Urothelium cell line (cell line): ENCODE measurements around the gene PLCXD3.
"Not testable (repeated sequence)": the region's sequence is repeated elsewhere in the genome, so short reads cannot be mapped to it uniquely, and the experiment has no call there.

Experiments used
- DNase-seq: peaks from one replicate; pipeline ENCODE4 v3.0.0; 2011; ENCODE audit warnings: low spot score, mixed read lengths
- FAIRE-seq: peaks from 2 replicates; lab custom pipeline; 2011; peaks lifted over from hg19 to GRCh38; lab: Jason Lieb, UNC

The PLCXD3 gene

DNA sequence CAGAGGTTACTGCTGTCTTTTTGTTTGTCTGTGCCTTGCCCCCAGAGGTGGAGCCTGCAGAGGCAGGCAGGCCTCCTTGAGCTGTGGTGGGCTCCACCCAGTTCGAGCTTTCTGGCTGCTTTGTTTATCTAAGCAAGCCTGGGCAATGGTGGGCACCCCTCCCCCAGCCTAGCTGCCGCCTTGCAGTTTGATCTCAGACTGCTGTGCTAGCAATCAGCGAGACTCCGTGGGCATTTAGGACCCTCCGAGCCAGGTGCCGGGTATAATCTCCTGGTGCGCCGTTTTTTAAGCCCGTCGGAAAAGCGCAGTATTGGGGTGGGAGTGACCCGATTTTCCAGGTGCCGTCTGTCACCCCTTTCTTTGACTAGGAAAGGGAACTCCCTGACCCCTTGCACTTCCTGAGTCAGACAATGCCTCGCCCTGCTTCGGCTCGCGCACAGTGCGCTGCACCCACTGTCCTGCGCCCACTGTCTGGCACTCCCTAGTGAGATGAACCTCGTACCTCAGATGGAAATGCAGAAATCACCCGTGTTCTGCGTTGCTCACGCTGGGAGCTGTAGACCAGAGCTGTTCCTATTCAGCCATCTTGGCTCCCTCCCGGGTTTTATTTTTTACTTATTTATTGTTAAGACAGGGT, 16.8 kb downstream of the PLCXD3 start:
- DNase-seq, FAIRE-seq: not testable (repeated sequence)

DNA sequence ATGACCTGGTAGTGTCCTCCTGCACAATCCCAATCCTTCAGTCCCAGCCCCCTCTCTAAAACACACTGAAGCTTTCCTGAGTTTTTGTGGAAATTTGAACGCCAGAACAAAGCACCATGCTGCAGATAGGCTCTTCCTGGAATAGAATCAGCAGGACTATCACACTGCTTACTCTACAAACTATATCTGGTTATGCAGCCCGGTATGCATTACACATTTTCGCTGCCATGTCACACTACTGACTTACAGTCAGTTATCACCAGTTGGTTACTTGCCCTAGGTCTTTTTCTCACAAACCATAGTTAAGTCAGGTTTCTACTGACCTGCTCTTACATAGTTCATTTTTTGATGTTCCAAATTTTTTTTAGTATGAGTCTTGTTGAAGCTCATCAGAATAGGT, 24.9 kb downstream of the PLCXD3 start:
- FAIRE-seq (no peak), DNase-seq (no peak)

DNA sequence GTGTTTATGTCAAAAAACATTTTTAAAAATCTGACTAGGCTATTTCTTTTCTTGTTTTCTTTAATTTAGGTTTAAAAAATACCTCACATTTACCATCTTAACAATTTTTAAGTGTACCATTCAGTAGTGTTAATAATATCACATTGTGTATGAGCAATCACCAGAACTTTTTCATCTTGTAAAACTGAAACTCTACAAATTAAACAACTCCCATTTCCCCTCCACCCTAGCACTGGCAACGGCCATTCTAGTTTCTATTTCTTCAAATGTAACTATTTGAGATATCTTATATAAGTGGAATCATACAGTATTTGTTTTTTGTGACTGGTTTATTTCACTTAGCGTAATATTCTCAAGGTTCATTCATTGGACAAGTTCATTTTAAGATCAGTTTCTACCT, 27.7 kb downstream of the PLCXD3 start:
- DNase-seq (no peak), FAIRE-seq (no peak)

DNA sequence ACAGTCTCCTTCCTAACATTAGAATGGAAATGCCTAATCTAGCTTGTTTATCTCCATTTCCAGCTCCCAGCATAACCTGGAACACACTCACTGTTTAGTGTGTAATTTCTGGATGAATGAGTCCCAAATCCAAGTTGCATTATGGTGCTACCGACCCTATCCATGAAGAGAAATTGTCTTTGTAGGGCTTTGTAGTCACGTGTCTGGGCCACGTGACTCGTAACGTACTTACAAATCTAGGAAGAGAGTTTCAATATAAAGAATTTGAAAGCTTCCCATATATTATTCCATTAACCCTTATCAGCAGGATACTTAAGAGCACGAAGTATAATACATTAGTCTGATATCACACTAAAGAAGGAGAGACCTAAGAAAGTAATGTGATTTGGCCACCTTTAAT, 28.2 kb downstream of the PLCXD3 start:
- FAIRE-seq (no peak), DNase-seq (no peak)

DNA sequence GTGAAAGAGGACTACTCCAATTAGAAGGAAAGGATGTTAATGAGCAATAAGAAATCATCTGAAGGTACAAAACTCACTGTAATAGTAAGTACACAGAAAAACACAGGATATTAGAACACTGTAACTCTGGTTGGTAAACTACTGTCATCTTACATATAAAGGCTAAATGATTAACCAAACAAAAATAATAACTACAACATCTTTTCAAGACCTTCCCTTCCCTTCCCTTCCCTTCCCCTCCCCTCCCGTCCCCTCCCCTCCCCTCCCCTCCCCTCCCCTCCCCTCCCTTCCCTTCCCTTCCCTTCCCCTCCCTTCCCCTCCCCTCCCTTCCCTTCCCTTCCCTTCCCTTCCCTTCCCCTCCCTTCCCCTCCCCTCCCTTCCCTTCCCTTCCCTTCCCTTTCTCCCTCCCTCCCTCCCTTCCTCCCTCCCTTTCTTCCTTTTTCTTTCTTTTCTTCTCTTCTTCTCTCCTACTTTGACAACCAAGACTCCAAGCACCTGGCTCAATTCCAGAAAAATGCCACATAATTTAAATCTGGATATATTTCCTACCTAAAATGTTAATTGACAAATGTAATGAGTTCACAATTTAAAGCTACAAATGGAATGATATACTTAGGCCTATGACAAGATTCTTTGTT, 38.7 kb downstream of the PLCXD3 start:
- not testable (repeated sequence) for DNase-seq, FAIRE-seq

DNA sequence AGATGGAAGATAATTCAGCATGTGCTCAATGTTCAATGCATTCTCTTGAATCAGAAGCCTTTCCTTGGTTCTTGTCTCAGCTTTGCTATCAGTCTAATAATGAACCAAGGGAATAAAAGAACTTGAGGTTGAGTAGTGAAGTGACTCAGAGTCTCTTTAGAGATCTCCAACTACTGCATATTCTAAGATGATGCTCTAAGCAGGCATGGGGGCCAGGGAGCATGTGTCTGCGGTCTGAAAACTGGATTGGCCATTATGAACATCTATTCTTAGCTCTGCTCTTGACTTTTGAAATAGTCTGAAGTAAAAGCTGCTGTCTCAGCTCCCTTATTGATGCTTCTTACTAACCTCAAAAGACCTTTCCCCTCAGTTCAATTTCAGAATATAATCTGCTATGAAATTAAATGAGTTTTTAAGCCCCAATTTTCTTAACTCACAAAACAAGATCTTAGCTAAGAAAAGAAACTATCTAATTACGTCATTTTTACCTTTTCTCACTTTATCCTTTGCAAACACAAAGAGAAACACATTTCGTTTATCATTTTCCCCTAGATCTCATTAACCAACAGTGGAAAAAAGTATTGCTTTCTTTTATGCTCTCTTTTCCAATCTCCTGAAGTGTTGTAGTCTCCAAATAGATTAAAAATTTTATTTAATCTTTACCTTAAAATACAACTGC, 44.8 kb downstream of the PLCXD3 start:
- DNase-seq (no peak), FAIRE-seq (no peak)

DNA sequence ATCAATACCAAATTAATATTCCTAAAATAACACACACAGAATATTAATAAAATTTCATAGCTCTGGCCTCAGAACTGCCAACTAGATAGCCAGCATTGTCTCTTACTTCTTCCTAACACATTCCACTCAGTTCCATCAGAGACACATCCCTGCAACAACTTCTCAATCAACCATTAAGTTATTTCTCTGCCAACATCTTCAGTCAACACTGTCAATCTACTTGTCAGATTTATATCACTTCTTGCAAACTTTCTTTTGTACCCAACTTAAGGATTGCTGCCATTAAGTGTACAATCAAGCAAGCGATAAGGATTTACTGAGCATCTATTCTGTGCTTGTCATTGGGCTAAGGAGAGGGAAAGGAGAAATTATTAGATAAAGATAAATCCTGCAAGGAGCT, 50.8 kb downstream of the PLCXD3 start:
- DNase-seq (no peak), FAIRE-seq (no peak)

DNA sequence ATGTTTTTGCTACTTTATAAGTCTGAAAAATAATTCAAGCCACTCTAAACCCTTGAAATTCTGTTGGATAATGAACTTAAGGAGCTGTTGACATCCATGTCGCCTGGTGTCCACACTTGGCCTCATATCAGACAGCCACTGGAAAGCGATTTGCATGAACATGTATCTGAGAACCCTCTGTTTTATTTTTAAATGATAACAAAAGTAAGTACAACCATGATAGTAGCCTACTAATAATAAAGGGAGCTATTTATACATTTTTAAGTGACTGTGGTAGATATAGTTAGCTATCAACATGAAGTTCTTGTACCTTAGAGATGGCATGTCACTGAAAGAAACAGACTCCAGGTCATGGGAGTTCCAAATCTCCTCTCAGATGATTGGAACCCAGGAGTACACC, 53.3 kb downstream of the PLCXD3 start:
- FAIRE-seq = no peak

DNA sequence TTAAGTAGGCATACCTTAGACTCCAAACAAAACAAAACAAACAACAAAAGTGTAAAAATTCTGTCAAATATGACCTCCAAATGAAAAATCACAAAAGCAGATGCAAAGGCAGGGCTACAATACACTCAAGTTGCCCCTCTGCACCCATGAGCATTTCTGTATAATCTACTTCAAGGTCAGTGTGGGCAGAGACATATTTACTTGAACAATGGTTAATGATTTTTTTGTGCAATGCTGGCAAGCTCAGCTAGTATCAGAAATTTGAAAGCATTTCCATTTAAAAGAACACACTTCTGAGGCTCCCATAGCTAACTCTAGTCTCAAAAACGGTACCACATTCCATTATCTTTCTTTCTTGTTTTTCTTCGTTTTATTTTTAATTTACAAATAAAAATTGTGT, 57.9 kb downstream of the PLCXD3 start:
- DNase-seq (no peak), FAIRE-seq (no peak)

More for the DNA sequence above, 53.3 kb downstream of the PLCXD3 start:
- no peak for DNase-seq

DNA sequence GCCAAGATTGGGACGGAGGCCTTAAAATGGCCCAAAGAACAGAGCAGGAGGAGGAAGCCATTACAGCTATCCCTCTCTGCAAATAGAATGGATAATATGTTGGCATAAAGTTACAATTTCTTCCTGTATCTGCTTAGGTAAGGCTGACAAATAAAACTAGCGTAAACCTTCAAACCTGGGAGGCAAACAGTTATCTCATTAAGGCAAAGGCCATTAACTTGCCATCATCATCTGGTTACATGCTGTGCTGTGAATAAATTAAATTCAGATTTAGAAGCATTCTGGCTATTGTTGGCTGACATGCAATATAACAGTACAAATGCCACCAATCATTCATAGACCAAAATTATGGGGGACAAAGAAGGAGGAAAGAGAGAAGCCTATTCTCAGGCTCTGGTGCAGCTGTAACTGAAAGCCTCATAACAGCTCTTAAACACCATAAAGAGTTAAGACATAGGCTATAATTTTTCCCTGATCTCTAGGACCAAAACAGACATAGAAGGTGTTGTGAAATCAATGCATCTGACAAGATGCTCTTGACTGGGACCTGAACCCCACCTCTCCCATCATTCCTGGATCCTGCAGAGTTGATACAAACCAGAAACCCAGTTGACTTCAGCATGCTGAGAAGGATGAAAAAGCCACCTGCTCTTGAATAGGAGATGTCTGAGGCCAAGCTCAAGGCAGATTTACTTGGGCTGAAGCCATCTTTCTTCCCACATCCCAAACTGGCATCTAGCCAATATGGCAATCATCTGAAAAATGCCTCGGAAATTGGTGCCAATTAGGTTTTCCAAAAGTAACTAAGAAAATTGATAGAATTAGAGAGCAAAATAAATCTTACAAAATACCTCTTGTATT, 62.5 kb downstream of the PLCXD3 start:
- no peak for DNase-seq
- FAIRE-seq = no peak

DNA sequence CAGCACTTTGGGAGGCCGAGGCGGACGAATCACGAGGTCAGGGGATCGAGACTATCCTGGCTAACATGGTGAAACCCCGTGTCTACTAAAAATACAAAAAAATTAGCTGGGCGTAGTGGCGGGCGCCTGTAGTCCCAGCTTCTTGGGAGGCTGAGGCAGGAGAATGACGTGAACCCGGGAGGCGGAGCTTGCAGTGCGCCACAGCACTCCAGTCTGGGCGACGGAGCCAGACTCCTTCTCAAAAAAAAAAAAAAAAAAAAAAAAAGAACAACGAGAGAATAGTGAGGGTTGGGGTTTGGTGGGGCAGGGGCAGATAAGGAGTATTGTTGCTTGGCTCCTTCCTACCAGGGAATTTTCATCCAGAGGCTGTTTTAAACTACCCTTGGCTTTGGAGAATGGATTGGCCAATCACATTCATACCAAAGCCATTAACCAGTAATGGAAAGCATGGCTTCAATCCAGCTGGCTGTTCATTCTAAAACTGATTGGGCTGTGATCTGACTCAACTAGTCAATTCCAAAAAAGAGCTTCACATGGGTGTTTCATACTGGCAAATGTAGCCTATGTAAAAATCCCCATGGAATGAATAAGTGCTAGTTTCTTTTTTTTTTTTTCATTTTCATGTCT, 64.4 kb downstream of the PLCXD3 start:
- FAIRE-seq (no peak), DNase-seq (no peak)

DNA sequence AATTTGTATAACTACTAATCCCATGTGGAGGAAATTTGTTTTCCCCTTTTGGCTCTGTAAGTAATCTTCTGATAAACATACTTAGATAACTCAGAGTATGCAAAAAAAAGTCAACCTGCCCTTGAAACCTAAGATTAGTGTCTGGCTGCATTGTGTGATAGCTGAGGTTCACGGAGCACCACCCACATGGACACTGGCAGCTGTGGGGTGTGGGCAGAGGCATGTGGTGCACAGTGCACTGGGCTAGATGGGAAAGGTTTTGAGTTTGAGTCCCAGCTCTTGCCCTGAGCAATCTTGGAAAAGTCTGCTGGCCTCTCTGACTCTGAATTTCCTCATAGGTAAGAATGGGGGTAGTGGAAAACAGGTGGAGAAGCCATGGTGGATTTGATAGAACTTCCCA, 75.1 kb downstream of the PLCXD3 start:
- FAIRE-seq (no peak), DNase-seq (no peak)

DNA sequence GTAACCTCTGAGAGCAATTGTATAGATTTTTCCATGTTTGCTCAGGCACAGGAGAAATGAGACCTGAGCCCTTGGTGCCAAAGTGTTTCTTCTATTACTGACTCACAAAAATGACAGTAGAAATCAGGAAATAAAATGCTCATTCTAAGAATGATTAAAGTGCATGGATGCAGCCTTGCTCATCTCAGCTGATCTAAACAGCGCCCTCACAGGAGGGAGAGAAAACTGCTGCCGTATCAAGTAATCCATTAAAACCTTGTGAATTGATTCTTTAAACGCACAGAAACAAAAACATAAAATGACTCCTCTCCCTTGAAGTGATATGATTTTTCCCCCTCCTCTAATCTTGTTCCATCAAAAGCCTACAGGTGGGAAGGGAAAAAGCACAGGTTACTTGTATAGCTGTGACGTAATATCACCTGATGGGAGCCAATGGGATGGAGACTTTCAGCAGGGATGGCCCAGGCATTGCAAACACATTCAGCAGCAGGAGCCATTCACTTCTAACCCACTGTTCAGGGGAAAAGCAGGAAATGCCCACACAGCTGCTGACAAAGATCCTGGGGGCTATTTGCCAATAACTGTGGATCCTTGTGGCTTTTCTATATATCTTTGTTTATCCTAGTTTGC, 76.7 kb downstream of the PLCXD3 start:
- no peak for DNase-seq
- FAIRE-seq = no peak

DNA sequence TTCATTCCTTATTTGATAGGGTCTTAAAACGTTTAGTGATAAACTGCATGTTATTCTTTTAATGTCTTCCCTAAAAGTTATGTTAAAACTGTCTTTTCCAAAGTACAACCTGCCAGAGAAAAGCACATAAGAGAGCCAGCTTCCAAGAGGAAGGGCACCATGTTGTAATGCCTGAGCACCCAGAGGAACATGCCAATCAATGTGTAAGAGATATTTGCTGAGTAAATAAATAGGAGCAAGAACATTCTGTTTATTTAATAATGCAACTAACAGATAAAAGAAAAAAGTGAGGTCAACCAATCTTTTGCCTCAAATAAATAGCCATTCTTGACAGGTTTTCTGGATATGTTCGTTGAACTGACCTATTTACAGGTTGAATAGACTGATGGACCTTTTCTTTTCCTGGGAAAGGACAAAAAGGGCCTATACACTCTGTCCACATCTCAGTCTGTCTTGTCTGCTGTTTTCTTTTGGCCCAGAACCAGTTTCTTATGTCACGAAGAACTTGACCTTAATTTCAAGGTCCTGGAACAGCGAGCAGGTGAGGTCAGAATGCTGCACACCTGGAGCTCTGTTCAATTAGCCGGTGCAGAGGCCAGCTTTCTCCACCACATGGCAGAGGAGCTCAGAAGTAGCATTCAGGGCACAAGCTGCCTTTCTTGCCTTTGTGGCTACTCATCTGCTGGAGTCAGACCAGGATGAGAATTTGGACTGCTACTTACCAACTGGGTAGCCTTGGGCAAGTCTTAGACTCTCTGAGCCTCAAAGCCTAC, 77.7 kb downstream of the PLCXD3 start:
- FAIRE-seq (no peak), DNase-seq (no peak)

DNA sequence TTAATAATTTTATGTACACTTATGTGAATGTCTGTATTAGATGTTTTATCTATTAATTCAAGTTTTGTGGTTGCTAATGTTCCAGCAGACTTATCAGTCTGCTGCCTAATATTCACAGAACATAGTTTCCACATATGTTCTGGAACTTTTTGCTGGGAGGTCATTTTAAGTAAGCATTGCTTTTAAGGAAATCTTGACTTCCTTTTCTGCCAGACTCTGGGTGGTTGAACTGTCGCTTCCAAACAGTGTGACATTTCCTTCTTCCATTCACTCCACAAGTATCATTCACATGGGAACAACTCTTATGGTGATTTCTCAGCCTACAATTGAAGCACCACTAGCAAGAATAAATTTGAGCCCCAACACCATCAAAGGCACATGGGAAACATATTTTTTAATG, 82.9 kb downstream of the PLCXD3 start:
- DNase-seq (no peak), FAIRE-seq (no peak)

DNA sequence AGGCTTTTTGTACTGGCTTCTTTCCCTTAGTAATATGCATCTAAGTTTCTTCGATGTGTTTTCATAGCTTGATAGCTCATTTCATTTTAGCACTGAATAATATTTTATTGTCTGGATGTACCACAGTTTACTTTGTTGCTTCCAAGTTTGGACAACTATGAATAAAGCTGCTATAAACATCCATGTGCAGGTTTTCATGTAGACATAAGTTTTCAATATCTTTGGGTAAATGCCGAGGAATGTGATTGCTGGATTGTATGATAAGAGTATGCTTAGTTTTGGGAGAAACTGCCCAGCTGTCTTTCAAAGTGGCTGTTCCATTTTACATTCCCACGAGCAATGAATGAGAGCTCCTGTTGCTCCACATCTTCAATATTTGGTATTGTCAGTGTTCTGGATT, 84.7 kb downstream of the PLCXD3 start:
- no peak for DNase-seq
- FAIRE-seq = no peak

DNA sequence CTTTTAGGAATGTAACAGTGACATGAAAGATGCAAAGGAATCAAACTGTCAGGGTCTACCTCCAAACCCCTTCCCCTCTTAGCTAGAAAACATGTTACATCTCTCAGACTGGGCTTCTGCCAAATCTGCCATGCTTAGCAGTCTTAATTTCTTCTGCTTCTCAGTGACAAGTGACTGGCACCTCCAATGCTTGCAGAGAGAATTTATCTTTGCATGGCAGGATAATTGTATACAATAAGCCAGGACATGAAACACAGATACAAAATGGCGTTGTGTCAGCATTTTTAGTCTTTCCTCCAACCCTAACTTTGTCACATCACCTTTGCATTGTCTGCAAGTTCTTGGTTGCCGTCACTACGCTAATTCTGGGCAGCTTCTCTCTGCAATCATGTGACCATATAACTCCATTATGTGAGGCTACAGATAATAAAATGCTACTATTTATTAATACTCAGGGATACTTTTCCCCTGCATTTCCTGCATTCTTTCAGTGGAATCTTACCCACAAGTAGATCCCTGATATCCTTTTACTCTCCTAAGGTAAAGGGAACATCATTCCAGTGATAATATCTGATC, 89.8 kb downstream of the PLCXD3 start:
- DNase-seq (no peak), FAIRE-seq (peak; percentile 9)

DNA sequence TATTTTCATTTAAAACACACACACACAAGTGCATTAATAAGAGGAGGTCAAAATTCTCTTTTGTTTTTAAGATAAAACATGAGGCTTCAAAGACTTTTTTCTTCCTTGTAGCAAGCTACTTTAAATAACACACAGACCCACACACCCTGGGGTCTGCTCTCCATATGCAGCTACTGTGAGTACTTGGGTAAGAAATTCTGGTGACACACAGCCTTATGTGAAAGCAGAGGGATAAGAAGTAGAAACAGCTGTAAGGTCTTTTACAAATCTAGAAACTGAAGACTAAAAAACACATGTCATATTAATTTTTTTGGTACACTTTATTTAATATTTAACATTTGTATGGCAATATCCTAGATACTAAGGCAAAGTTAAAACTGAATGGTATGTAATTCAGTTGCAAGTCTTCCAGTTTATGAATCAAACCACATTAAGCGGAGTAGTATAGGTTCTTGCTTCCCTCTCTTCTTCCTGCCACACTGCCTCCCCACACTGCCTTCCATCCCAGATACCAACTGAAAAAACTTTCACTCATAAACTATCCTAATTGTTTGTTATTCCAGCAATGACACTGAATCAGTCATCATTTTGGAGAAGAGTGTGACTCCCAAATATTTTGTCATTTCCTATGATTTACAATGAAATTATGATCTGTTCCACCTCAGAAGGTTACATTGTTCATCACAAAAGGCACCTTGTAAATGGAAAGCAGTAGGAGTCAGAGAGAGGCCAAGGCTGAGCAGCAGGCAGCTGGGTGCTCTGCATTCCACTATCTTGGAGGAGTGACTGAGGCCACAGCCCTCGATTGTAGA, 92.0 kb downstream of the PLCXD3 start:
- DNase-seq (peak; percentile 63), FAIRE-seq (peak; percentile 63)

DNA sequence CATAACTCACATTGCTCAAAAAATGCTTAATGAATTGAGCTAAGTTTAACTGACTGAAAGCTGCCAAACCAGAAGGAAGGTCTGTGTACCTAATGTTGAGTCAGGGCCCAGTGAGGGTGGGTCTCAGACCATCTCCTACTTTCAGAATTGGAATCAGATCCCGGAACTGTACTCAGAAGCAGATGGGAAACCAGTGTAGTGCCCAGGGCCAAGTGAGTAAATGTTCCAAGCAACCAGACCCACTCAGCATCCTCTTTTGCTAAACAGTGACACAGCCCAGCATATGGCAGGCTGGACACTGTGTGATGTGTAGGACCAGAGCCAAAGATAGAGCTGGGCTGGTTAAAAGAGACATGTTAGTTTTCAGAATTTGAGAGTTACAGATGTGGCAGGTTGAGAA, 94.1 kb downstream of the PLCXD3 start:
- no peak for DNase-seq
- FAIRE-seq = no peak
